Smooth muscle cell (in vitro differentiated cells): ENCODE measurements around the gene SNX14. TPM values are rescaled to one million over a fixed set of nuclear protein-coding genes. Genes with fewer than 3 reads are reported as not detected.
A peak's percentile ranks its signal among the peaks of the same experiment; 100 is the strongest.

ENCODE experiments used
- DNase-seq: peaks from one replicate; lab custom pipeline; 2025; ENCODE audit not compliant: unreplicated experiment; lab: John Stamatoyannopoulos, UW
- H2AFZ ChIP-seq: fragments of 200-600 bp; sonication (generic); 2 replicates; pipeline ENCODE4 v1.6.0; 2016; ENCODE audit warnings: antibody characterized with exemption, low read depth, mild to moderate bottlenecking
- H3F3A ChIP-seq: fragments of 200-600 bp; sonication (generic); 2 replicates; pipeline ENCODE4 v1.6.0; 2017; ENCODE audit warnings: antibody characterized with exemption, low read depth
- H3K27ac ChIP-seq: fragments of 200-600 bp; sonication (generic); 2 replicates; pipeline ENCODE4 v1.5.1; 2016; ENCODE audit warnings: low read depth, mild to moderate bottlenecking
- H3K27me3 ChIP-seq: fragments of 200-600 bp; sonication (generic); 2 replicates; pipeline ENCODE4 v1.6.1; 2016; ENCODE audit warnings: low read depth, mild to moderate bottlenecking
- H3K36me3 ChIP-seq: fragments of 200-600 bp; sonication (generic); 2 replicates; pipeline ENCODE4 v1.5.1; 2016; ENCODE audit warnings: low read depth
- H3K4me1 ChIP-seq: fragments of 200-600 bp; sonication (generic); 2 replicates; pipeline ENCODE4 v1.5.1; 2016; ENCODE audit warnings: low read depth
- H3K4me2 ChIP-seq: fragments of 200-600 bp; sonication (generic); 2 replicates; pipeline ENCODE4 v1.6.0; 2016; ENCODE audit warnings: mild to moderate bottlenecking
- H3K4me3 ChIP-seq: fragments of 200-600 bp; sonication (generic); 2 replicates; pipeline ENCODE4 v1.5.1; 2016; ENCODE audit warnings: mild to moderate bottlenecking
- H3K79me2 ChIP-seq: fragments of 200-600 bp; sonication (generic); 2 replicates; pipeline ENCODE4 v1.6.0; 2016; ENCODE audit warnings: low read depth, mild to moderate bottlenecking
- H3K9ac ChIP-seq: fragments of 200-600 bp; sonication (generic); 2 replicates; pipeline ENCODE4 v1.6.0; 2016; ENCODE audit warnings: low read depth
- H3K9me3 ChIP-seq: fragments of 200-600 bp; sonication (generic); replicated peaks from 2 replicates; pipeline ENCODE4 v1.5.1; 2016; ENCODE audit warnings: low read depth
- H4K20me1 ChIP-seq: fragments of 200-600 bp; sonication (generic); 2 replicates; pipeline ENCODE4 v1.6.0; 2016; ENCODE audit warnings: low read depth
- WGBS: methylation state at CpG from one replicate; pipeline ENCODE4 v1.1.7; 2016; ENCODE audit warnings: low lambda C conversion rate; 5-methylcytosine and 5-hydroxymethylcytosine counted together
- polyA plus RNA-seq: library from polyadenylated mRNA; unstranded; fragments of >200 nt; fragmentation: Nextera tagmentation; extraction: Ambion mirVana; gene quantifications from 2 replicates; pipeline ENCODE4 v1.2.1, GENCODE V29; 2016
- total RNA-seq: library from RNA; depleted of rRNA; stranded (reverse); fragments of >200 nt; gene quantifications from 2 replicates; pipeline ENCODE4 v1.2.3, GENCODE V29; 2014
- TF ChIP-seq, protein P1 (sequence below): fragments of 200-600 bp; sonication (generic); IDR thresholded peaks from 2 replicates; pipeline ENCODE4 v1.5.1; 2017; ENCODE audit warnings: borderline replicate concordance, mild to moderate bottlenecking, antibody characterized with exemption; ENCODE audit not compliant: insufficient read depth, poor library complexity, severe bottlenecking

Gene SNX14
- total and polyA plus RNA-seq, 2 experiments from 2014 or later = 53.0 to 134 TPM

DNA sequence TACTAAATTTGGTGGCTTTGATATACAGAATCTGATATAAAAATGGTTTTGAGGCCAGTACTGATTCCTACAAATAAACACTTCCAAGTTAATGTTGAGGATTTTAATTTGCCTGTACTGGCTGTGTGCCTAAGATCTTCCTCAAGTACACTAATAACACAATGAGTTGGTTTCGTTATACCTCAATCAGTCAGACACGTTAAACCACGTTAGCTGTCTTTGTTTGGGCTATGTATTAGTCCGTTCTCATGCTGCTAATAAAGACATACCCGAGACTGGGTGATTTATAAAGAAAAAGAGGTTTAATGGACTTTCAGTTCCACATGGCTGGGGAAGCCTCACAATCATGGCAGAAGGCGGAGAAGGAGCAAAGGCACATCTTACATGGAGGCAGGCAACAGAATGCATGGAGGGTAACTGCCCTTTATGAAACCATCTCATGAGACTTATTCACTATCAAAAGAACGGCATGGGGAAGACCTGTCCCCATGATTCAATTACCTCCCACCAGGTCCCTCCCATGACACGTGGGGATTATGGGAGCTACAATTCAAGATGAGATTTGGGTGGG is 97.6 kb downstream of the SNX14 start:
- H3K4me3 ChIP-seq = no peak overlapping the region
- H3K36me3 ChIP-seq = peaks cover 6% of the 10 kb centered on the region
- no peaks in the 10 kb centered on the region for H3K79me2 ChIP-seq
- H3K9me3 ChIP-seq = no peaks in the 10 kb centered on the region
- TF ChIP-seq, protein P1, sequence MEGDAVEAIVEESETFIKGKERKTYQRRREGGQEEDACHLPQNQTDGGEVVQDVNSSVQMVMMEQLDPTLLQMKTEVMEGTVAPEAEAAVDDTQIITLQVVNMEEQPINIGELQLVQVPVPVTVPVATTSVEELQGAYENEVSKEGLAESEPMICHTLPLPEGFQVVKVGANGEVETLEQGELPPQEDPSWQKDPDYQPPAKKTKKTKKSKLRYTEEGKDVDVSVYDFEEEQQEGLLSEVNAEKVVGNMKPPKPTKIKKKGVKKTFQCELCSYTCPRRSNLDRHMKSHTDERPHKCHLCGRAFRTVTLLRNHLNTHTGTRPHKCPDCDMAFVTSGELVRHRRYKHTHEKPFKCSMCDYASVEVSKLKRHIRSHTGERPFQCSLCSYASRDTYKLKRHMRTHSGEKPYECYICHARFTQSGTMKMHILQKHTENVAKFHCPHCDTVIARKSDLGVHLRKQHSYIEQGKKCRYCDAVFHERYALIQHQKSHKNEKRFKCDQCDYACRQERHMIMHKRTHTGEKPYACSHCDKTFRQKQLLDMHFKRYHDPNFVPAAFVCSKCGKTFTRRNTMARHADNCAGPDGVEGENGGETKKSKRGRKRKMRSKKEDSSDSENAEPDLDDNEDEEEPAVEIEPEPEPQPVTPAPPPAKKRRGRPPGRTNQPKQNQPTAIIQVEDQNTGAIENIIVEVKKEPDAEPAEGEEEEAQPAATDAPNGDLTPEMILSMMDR = no peak
- H2AFZ ChIP-seq = no peak overlapping the region
- no peaks in the 10 kb centered on the region for H3F3A ChIP-seq
- no peak overlapping the region for H3K4me2 ChIP-seq
- H3K9ac ChIP-seq = no peak overlapping the region
- no peak overlapping the region for H3K27ac ChIP-seq
- H3K4me1 ChIP-seq = no peaks in the 10 kb centered on the region
- H4K20me1 ChIP-seq = no peaks in the 10 kb centered on the region
- no peak for DNase-seq
- WGBS = 91% methylated on average over 8 of the region's 8 CpGs
- H3K27me3 ChIP-seq = no peaks in the 10 kb centered on the region

DNA sequence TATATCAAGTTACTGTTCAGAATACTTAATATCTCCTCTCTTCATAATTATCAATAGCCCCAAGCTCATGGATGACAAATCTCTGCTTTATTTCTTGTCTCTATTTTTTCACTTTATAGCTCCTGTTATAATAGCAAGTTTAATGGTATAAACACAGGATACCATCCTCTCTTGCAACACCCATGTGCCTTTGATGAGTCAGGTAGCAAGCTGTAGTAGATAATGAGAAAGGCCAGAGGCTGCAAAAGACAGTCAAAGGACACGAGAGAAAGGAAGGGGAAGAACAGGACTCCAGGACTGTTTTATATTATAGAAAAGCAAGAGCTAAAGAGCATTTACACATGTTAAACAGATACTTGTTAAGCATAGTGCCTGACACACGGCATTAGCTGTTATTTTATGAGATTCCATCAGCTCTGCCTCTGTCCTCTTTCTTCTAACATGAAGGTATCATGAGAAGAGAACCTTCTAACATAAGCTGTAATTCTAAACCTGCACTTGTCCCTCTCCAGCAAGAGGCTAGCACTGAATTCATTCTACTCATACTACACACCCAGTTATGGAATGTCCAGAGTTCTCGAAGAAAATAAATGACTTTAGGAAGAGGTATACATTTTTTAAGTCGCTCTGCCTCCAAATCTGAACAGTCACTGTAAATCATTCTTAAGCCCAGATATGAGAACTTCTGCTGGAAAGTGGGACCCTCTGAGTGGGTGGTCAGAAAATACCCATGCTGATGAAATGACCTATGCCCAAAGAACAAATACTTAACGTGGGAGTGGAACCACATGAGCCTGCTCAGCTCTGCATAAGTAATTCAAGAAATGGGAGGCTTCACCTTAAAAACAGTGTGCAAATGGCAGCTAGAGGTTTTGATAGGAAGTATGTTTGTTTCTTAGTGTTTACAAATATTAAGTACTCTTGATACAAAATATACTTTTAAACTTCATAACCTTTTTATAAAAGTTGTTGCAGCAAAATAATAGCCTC is 98.8 kb downstream of the SNX14 start:
- Histone ChIP-seq H3K27ac (peak overlapping the region; percentile 54), H2AFZ (no peak overlapping the region), H3K79me2 (no peaks in the 10 kb centered on the region), H3K36me3 (peaks cover 6% of the 10 kb centered on the region), H3F3A (no peaks in the 10 kb centered on the region), H3K27me3 (no peaks in the 10 kb centered on the region), H3K4me1 (no peaks in the 10 kb centered on the region), H4K20me1 (no peaks in the 10 kb centered on the region), H3K9me3 (no peaks in the 10 kb centered on the region), H3K4me2 (no peak overlapping the region), H3K9ac (no peak overlapping the region), H3K4me3 (no peak overlapping the region)
- WGBS = 58% methylated on average over 5 of the region's 5 CpGs
- no peak for DNase-seq
- TF ChIP-seq, protein P1 = no peak

GRCh38 chr6:85493389-85493788 is 100.3 kb downstream of the SNX14 start:
- no peaks in the 10 kb centered on the region for H3F3A ChIP-seq
- WGBS = 97% methylated on average over 1 of the region's 1 CpG
- H3K4me3 ChIP-seq = no peak overlapping the region
- no peak for DNase-seq
- H3K27me3 ChIP-seq = no peaks in the 10 kb centered on the region
- H3K4me1 ChIP-seq = no peaks in the 10 kb centered on the region
- no peak overlapping the region for H2AFZ ChIP-seq
- H3K79me2 ChIP-seq = no peaks in the 10 kb centered on the region
- TF ChIP-seq, protein P1 = no peak
- H3K4me2 ChIP-seq = no peak overlapping the region
- no peaks in the 10 kb centered on the region for H4K20me1 ChIP-seq
- no peak overlapping the region for H3K27ac ChIP-seq
- peaks cover 6% of the 10 kb centered on the region for H3K36me3 ChIP-seq
- H3K9ac ChIP-seq = no peak overlapping the region
- H3K9me3 ChIP-seq = no peaks in the 10 kb centered on the region
